SK-N-SH (cell line): ENCODE data around the gene RFLNA. TPM values are rescaled to one million over a fixed set of nuclear protein-coding genes. Genes with fewer than 3 reads are reported as not detected.

Source experiments
- CTCF ChIA-PET: fragments of 300-600, 350-600 bp; formaldehyde crosslinking; extraction: SDS; loops from one replicate; lab custom pipeline; 2021; lab: Yijun Ruan, JAX
- POLR2A ChIA-PET: fragments of 350-600 bp; sonication (Branson Sonifier 250); formaldehyde crosslinking; extraction: SDS; loops from one replicate; lab custom pipeline; 2020; ENCODE audit warnings: antibody characterized with exemption, inconsistent platforms; lab: Yijun Ruan, JAX
- DNase-seq: peaks from one replicate; pipeline ENCODE4 v3.0.0; 2012
- H2AFZ ChIP-seq: fragments of 200-600 bp; sonication (generic); 2 replicates; pipeline ENCODE4 v1.8.1; 2016; ENCODE audit warnings: antibody characterized with exemption, mild to moderate bottlenecking, low read depth
- H3F3A ChIP-seq: fragments of 200-600 bp; sonication (generic); replicated peaks from 2 replicates; pipeline ENCODE3; 2016; ENCODE audit warnings: antibody characterized with exemption, mild to moderate bottlenecking; ENCODE audit not compliant: insufficient read depth
- H3K27ac ChIP-seq, 2 experiments: fragments of 200-500 bp in 1 of 2; fragments of 200-600 bp in 1 of 2; sonication (Bioruptor generic) in 1 of 2; sonication (generic), shearing (Covaris generic) in 1 of 2; 2 replicates each; pipeline versions ENCODE4 v1.5.1 to v1.6.1; 2014 to 2016; ENCODE audit warnings: low read depth in 2 of 2, inconsistent platforms in 1 of 2, low read length in 1 of 2, mild to moderate bottlenecking in 1 of 2, mixed read lengths in 1 of 2
- H3K27me3 ChIP-seq: fragments of 200-600 bp; sonication (generic), shearing (Covaris generic); 2 replicates; pipeline ENCODE4 v1.6.1; 2016; ENCODE audit warnings: mixed run types; ENCODE audit not compliant: insufficient read depth
- H3K36me3 ChIP-seq, 2 experiments: fragments of 200-500 bp in 1 of 2; fragments of 200-600 bp in 1 of 2; sonication (Bioruptor generic) in 1 of 2; sonication (generic) in 1 of 2; replicated peaks in 1 of 2; 2 replicates each; pipeline versions ENCODE3 to v1.5.1; 2014 to 2016; ENCODE audit warnings: low read length in 1 of 2, mild to moderate bottlenecking in 1 of 2; ENCODE audit not compliant: insufficient read depth in 2 of 2, control insufficient read depth in 1 of 2
- H3K4me1 ChIP-seq, 2 experiments: fragments of 200-500 bp in 1 of 2; fragments of 200-600 bp in 1 of 2; sonication (Bioruptor generic) in 1 of 2; sonication (generic), shearing (Covaris generic) in 1 of 2; 2 replicates each; pipeline versions ENCODE4 v1.5.1 to v1.6.1; 2014 to 2016; ENCODE audit warnings: low read depth in 1 of 2, low read length in 1 of 2, mixed run types in 1 of 2; ENCODE audit not compliant: insufficient read depth in 2 of 2, control insufficient read depth in 1 of 2
- H3K4me2 ChIP-seq: fragments of 200-600 bp; sonication (generic), shearing (Covaris generic); 2 replicates; pipeline ENCODE4 v1.6.1; 2017; ENCODE audit warnings: mixed run types
- H3K4me3 ChIP-seq, 2 experiments: fragments of 200-500 bp in 1 of 2; fragments of 200-600 bp in 1 of 2; sonication (Bioruptor generic) in 1 of 2; sonication (generic), shearing (Covaris generic) in 1 of 2; 2 replicates each; pipeline versions ENCODE4 v1.5.1 to v1.8.1; 2014 to 2016; ENCODE audit warnings: low read depth in 2 of 2, inconsistent platforms in 1 of 2, low read length in 1 of 2, mild to moderate bottlenecking in 1 of 2, mixed read lengths in 1 of 2, moderate library complexity in 1 of 2
- H3K79me2 ChIP-seq: fragments of 200-600 bp; sonication (generic); 2 replicates; pipeline ENCODE4 v1.8.1; 2017; ENCODE audit warnings: mild to moderate bottlenecking; ENCODE audit not compliant: insufficient read depth
- H3K9ac ChIP-seq: fragments of 200-600 bp; sonication (generic); 2 replicates; pipeline ENCODE4 v1.6.1; 2017; ENCODE audit warnings: mixed run types
- H3K9me2 ChIP-seq: fragments of 200-600 bp; sonication (generic); 2 replicates; pipeline ENCODE4 v1.6.1; 2017; ENCODE audit warnings: mixed run types
- H3K9me3 ChIP-seq: fragments of 200-600 bp; sonication (generic); 2 replicates; pipeline ENCODE4 v1.6.1; 2017; ENCODE audit warnings: mixed run types, mild to moderate bottlenecking, moderate library complexity
- H4K20me1 ChIP-seq: fragments of 200-600 bp; sonication (generic); 2 replicates; pipeline ENCODE4 v1.6.1; 2017; ENCODE audit warnings: mild to moderate bottlenecking, mixed run types; ENCODE audit not compliant: insufficient read depth
- ELF1 ChIP-seq: IDR thresholded peaks from 2 replicates; pipeline ENCODE4 v1.4.0; 2012
- EZH2phosphoT487 ChIP-seq: fragments of 200-600 bp; sonication (generic); IDR thresholded peaks from 2 replicates; pipeline ENCODE4 v1.6.1; 2017; ENCODE audit warnings: low read depth, mixed run types, mild to moderate bottlenecking, antibody characterized with exemption, moderate library complexity, borderline replicate concordance
- GABPA ChIP-seq: IDR thresholded peaks from 2 replicates; pipeline ENCODE4 v1.4.0; 2012; ENCODE audit warnings: low read depth, mild to moderate bottlenecking
- GATA2 ChIP-seq: sonication (generic); formaldehyde crosslinking; IDR thresholded peaks from 2 replicates; pipeline ENCODE4 v1.5.0; 2020; ENCODE audit warnings: mild to moderate bottlenecking, missing genetic modification reagents
- NFIC ChIP-seq: IDR thresholded peaks from 2 replicates; pipeline ENCODE4 v1.4.0; 2012; ENCODE audit warnings: borderline replicate concordance
- POLR2AphosphoS5 ChIP-seq: IDR thresholded peaks from 2 replicates; pipeline ENCODE4 v1.6.1; 2012; ENCODE audit warnings: low read depth, low read length
- RAD21 ChIP-seq: IDR thresholded peaks from 2 replicates; pipeline ENCODE4 v1.6.1; 2012; ENCODE audit warnings: mild to moderate bottlenecking, low read length
- RCOR1 ChIP-seq: fragments of 150-350 bp; IDR thresholded peaks from 2 replicates; pipeline ENCODE4 v1.6.1; 2017; ENCODE audit warnings: antibody characterized with exemption, low read length
- RFX5 ChIP-seq: IDR thresholded peaks from 2 replicates; pipeline ENCODE4 v1.6.1; 2012; ENCODE audit warnings: mild to moderate bottlenecking, improper control_type of control experiment, low read length
- RXRA ChIP-seq: IDR thresholded peaks from 2 replicates; pipeline ENCODE4 v1.4.0; 2012; ENCODE audit warnings: low read depth, mild to moderate bottlenecking, borderline replicate concordance
- SIN3A ChIP-seq: IDR thresholded peaks from 2 replicates; pipeline ENCODE4 v1.6.1; 2012; ENCODE audit warnings: low read depth, mild to moderate bottlenecking, low read length, moderate library complexity, borderline replicate concordance
- TAF1 ChIP-seq: IDR thresholded peaks from 2 replicates; pipeline ENCODE4 v1.6.1; 2012; ENCODE audit warnings: low read depth, mild to moderate bottlenecking, low read length, moderate library complexity, borderline replicate concordance
- YY1 ChIP-seq: IDR thresholded peaks from 2 replicates; pipeline ENCODE4 v1.4.0; 2012; ENCODE audit warnings: low read depth, mild to moderate bottlenecking
- WGBS: methylation state at CpG from one replicate; pipeline ENCODE4 v1.1.6; 2017; ENCODE audit warnings: low lambda C conversion rate; 5-methylcytosine and 5-hydroxymethylcytosine counted together
- polyA plus RNA-seq, 3 experiments: library from polyadenylated mRNA; depleted of rRNA; stranded (reverse); fragments of >200 nt; gene quantifications; 2 replicates each; pipeline ENCODE4 v1.2.3, GENCODE V29; 2012
- TF ChIP-seq, protein P1 (sequence below): fragments of 150-350 bp; IDR thresholded peaks from 2 replicates; pipeline ENCODE4 v1.6.1; 2017; ENCODE audit warnings: antibody characterized with exemption, low read length, low read depth, borderline replicate concordance
- TF ChIP-seq, protein P2 (sequence below): IDR thresholded peaks from 2 replicates; pipeline ENCODE4 v1.4.0; 2012; ENCODE audit warnings: low read depth, borderline replicate concordance
- TF ChIP-seq, protein P3 (sequence below): IDR thresholded peaks from 2 replicates; pipeline ENCODE4; 2012
- TF ChIP-seq, protein P4 (sequence below): IDR thresholded peaks from 2 replicates; pipeline ENCODE4 v1.4.0; 2012; ENCODE audit warnings: low read depth
- TF ChIP-seq, protein P5 (sequence below): fragments of 200-600 bp; sonication (generic); IDR thresholded peaks from 2 replicates; pipeline ENCODE4 v1.6.1; 2017; ENCODE audit warnings: antibody characterized with exemption, mild to moderate bottlenecking, moderate library complexity

RFLNA gene
- polyA plus RNA-seq, 1 of the 3 experiments (the other 2 are of a cell fraction): 0.10 TPM

DNA sequence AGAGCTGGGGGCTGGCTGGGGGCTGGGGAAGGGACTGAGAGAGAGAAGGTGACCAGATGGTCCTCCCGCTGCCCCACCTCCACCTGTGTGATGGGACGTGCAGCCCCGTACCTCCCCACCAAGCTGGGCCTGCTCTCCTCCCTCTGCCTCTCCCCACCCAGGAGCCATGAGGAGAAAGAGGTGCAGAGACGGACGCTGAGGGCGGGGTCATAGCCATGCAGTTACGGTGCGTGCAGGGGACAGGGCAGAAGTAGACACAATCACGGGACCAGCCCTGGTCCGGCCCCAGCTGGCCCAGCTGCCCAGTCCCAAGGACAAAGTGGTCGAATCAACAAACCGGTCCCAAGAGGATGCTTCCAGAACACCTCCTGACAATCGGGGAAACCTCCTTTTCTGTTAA, 33.2 kb downstream of the RFLNA start (continued):
- TF ChIP-seq, protein P1, sequence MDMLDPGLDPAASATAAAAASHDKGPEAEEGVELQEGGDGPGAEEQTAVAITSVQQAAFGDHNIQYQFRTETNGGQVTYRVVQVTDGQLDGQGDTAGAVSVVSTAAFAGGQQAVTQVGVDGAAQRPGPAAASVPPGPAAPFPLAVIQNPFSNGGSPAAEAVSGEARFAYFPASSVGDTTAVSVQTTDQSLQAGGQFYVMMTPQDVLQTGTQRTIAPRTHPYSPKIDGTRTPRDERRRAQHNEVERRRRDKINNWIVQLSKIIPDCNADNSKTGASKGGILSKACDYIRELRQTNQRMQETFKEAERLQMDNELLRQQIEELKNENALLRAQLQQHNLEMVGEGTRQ: no peak
- TF ChIP-seq GATA2 (CRISPR knock-in tag) (no peak), RFX5 (no peak), RAD21 (no peak), ELF1 (no peak), NFIC (no peak), RXRA (no peak), EZH2phosphoT487 (no peak), GABPA (no peak), SIN3A (no peak)
- TF ChIP-seq, protein P2, sequence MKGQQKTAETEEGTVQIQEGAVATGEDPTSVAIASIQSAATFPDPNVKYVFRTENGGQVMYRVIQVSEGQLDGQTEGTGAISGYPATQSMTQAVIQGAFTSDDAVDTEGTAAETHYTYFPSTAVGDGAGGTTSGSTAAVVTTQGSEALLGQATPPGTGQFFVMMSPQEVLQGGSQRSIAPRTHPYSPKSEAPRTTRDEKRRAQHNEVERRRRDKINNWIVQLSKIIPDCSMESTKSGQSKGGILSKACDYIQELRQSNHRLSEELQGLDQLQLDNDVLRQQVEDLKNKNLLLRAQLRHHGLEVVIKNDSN: no peak

DNA sequence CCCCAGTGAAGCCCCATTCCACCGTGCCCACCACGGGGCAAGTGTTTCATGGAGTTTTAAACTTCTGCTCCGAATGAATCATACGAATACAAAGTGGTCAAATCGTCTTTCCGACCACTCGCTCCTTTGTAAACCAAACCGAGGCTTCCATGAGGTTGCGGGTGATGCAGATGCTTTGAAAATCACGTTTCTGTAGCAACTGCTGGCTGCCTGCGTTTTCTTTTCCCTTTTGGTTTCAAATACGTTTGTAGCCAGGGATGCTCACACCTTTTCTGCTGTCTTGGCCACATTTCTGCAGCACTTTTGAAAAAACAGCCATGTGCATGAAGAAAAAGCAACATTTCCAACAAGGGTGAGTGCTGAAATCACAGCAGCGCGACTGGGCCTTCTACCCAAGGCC, 33.7 kb downstream of the RFLNA start:
- H3K9ac ChIP-seq: no peak overlapping the region
- peaks cover 40% of the 10 kb centered on the region for H3F3A ChIP-seq
- no peak overlapping the region; a peak in 1 of 4 replicates for H3K27ac ChIP-seq
- H3K4me2 ChIP-seq: no peak overlapping the region
- peaks cover 85 to 86% of the 10 kb centered on the region in 2 experiments for H3K36me3 ChIP-seq
- no peaks in the 10 kb centered on the region for H3K9me2 ChIP-seq
- no peaks in the 10 kb centered on the region for H3K27me3 ChIP-seq
- TF ChIP-seq RAD21 (no peak), YY1 (no peak), POLR2AphosphoS5 (no peak), TAF1 (no peak), NFIC (no peak), RFX5 (no peak), RCOR1 (no peak), ELF1 (no peak)
- TF ChIP-seq, protein P3, sequence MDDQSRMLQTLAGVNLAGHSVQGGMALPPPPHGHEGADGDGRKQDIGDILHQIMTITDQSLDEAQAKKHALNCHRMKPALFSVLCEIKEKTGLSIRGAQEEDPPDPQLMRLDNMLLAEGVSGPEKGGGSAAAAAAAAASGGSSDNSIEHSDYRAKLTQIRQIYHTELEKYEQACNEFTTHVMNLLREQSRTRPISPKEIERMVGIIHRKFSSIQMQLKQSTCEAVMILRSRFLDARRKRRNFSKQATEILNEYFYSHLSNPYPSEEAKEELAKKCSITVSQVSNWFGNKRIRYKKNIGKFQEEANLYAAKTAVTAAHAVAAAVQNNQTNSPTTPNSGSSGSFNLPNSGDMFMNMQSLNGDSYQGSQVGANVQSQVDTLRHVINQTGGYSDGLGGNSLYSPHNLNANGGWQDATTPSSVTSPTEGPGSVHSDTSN: no peak
- TF ChIP-seq, protein P4, sequence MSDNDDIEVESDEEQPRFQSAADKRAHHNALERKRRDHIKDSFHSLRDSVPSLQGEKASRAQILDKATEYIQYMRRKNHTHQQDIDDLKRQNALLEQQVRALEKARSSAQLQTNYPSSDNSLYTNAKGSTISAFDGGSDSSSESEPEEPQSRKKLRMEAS: no peak
- TF ChIP-seq, protein P1: no peak
- TF ChIP-seq, protein P5, sequence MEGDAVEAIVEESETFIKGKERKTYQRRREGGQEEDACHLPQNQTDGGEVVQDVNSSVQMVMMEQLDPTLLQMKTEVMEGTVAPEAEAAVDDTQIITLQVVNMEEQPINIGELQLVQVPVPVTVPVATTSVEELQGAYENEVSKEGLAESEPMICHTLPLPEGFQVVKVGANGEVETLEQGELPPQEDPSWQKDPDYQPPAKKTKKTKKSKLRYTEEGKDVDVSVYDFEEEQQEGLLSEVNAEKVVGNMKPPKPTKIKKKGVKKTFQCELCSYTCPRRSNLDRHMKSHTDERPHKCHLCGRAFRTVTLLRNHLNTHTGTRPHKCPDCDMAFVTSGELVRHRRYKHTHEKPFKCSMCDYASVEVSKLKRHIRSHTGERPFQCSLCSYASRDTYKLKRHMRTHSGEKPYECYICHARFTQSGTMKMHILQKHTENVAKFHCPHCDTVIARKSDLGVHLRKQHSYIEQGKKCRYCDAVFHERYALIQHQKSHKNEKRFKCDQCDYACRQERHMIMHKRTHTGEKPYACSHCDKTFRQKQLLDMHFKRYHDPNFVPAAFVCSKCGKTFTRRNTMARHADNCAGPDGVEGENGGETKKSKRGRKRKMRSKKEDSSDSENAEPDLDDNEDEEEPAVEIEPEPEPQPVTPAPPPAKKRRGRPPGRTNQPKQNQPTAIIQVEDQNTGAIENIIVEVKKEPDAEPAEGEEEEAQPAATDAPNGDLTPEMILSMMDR: no peak
- POLR2A ChIA-PET: no interaction called here
- no peak overlapping the region for H3K4me3 ChIP-seq
- H3K9me3 ChIP-seq: no peaks in the 10 kb centered on the region
- no peaks in the 10 kb centered on the region for H3K4me1 ChIP-seq
- no peaks in the 10 kb centered on the region for H3K79me2 ChIP-seq
- 93% methylated on average over 14 of the region's 14 CpGs for WGBS
- CTCF ChIA-PET: interaction anchor here (1.8 kb wide), 1 partner anchor 20 kb away, joined by 4 read pairs; no protein-coding TSS in a partner anchor
- no peak for DNase-seq
- H2AFZ ChIP-seq: no peak overlapping the region
- H4K20me1 ChIP-seq: no peaks in the 10 kb centered on the region; the same call in 1 of the 2 replicates
